GM12801 (cell line): ENCODE measurements around the gene ASPDH.

ENCODE experiments used
- TF ChIP-seq, protein P1 (sequence below): IDR thresholded peaks from one replicate; pipeline ENCODE4 v1.5.1; 2011; ENCODE audit warnings: control low read depth; ENCODE audit not compliant: insufficient read length; ENCODE audit errors: extremely low read depth

Gene ASPDH

DNA sequence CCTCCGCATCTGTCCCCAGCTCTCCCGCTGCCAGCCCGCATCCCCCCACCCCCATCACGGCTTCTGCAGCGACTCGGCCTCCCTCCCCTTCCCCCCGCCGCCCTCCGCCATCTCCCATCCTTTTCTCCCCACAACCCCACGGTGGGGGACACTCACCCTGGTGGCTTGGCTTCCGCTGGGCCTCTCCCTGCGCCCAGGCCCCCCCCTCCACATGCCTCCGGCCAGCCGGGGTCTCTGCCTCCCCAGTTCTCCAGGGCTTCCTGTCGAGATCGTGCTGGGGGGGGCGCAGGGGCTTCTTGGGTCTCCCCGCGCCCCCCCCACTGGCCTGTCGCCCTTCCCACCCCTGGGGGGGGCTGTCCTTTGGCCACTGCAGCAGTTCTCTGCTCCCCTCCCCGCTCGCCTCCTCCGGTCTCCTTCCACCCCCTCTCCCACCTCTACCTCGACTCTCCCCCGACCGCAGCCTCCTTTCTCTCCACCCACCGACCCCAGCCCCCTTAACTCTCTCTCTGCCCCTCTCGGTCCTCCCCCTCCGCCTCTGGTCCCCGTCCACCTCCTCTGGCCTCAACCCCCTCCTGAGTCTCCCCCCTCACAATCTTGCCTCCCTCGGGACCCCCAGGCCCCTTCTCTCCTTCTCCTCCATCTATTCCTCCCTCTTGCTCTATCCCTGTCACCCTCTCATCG lies 37.5 kb upstream of the ASPDH start:
- TF ChIP-seq, protein P1, sequence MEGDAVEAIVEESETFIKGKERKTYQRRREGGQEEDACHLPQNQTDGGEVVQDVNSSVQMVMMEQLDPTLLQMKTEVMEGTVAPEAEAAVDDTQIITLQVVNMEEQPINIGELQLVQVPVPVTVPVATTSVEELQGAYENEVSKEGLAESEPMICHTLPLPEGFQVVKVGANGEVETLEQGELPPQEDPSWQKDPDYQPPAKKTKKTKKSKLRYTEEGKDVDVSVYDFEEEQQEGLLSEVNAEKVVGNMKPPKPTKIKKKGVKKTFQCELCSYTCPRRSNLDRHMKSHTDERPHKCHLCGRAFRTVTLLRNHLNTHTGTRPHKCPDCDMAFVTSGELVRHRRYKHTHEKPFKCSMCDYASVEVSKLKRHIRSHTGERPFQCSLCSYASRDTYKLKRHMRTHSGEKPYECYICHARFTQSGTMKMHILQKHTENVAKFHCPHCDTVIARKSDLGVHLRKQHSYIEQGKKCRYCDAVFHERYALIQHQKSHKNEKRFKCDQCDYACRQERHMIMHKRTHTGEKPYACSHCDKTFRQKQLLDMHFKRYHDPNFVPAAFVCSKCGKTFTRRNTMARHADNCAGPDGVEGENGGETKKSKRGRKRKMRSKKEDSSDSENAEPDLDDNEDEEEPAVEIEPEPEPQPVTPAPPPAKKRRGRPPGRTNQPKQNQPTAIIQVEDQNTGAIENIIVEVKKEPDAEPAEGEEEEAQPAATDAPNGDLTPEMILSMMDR = no peak

DNA sequence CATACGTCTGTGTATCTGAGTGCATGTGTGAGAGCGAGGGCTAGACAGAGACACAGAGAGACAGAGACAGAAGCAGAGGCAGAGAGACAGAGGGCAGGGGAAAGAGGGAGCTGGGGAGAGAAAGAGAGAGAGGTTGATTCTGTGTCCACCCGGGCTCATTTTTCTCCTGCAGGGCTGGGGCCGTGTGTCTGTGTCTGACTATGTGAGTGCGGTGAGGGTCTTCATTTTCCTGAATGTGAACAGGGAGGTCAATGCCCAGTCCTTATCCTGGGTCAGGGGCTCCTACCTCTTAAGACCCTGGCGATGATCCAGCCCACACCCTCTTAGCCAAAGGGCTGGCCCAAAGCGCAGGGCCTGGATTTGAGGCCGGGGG lies 36.9 kb upstream of the ASPDH start:
- TF ChIP-seq, protein P1 = no peak

DNA sequence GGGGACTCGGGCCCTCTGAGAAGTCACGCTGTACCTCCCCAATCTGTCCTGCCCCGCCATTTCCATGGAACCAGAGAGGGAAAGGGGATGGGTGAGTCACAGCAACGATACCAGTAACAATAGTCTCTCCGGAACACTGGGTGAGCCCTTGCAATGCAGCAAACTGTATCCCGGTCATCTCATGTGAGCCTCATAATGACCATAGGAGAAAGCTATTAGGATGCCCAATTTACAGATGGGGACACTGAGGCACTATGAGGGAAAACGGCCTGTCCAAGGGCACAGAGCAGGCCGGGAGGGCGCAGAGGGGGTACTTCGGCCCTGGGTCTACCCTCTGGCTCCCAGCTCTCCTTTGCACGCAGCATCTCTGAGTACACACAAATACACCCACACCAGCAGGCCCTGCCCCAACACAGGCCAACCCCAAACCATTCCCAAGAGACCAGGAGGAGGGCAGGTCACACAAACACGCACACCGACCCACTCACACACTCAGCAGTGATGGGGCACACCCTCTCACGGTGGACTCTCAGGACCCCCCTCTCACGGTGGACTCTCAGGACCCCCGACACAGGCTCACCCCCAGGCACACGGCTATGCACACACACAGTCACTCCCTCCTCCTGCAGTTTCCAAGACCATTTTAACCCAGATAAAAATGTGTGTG lies 36.3 kb upstream of the ASPDH start:
- TF ChIP-seq, protein P1 = no peak

DNA sequence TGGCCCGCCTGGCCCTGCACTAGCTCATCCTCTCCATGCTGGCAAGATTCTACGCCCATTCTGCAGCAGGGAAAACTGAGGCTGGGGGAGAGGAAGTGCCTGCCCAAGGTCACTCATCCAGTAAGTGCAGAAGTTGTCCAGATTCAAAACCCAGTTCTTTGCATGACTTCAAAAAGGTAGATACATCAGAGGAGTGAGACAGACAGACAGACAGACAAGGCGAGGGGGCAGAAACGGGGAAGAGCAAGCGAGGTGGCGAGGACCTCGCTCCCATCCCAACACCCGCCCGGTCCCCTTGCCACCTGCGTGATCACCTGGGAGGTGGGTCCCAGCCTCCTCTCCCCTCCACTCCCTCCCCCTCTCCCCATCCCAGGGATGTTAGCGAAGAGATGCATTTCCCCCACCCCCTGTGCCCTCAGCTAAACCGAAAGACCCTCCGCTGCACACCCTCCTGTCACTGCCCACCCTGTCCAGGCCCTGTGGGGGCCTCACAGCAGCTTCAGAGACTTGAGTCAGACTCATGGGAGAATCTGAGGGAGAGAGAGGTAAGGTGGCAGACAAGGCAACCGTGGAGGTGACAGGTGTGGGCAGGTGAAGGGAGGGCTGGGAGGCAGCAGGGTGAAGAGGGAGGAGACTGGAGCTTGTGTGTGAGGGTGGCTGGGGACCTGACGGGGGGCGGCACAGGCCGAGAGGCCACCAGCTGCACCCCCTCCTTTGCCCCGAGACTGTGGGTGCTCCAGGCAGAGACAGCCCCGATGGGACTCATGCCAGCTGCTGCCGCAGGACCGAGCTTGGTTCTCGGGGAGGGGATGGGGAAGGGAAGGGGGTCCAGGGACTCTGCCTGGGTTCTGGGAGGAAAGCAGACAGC lies 35.6 kb upstream of the ASPDH start:
- TF ChIP-seq, protein P1 = no peak

DNA sequence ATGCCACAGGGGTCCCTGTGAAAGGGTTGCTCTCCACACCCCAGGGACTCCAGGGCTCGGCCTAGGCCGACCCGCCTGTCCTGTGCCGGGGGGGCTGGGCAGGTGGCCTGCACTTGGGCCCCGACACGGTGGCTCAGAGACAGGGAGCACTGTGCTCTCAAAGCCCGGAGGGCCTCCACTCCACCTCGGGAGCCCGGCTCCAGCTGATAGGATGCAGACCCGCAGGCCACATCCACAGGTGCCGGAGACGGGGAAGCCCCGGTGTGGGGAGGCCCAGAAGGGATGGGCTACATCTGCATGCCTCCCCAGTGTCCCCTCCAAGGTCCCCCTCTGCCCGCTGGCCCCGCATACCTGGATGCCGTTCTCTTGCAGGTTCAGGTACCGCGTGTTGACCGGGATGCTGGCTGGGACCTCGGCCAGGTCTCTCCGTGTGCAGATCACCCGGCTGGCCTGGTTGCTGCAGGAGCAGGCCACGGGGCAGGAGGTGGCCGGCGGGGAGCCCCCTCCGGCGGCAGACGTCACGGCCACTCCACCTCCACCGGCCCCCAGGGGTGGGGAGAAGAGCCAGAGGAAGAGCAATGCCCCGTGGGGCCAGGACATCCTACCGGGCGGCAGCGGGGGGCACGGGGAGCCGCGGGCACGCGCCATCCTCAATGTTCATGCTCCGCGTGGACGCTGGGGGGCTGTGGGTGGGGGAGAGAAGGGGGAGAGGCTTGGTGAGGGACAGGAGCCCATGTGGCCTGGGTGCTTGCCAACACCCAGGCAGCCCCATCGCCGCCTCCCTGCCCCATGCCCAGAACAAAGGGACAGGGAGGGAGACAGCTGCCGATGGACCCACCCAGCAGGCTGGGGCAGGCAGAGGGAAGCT lies 34.7 kb upstream of the ASPDH start:
- TF ChIP-seq, protein P1 = no peak

DNA sequence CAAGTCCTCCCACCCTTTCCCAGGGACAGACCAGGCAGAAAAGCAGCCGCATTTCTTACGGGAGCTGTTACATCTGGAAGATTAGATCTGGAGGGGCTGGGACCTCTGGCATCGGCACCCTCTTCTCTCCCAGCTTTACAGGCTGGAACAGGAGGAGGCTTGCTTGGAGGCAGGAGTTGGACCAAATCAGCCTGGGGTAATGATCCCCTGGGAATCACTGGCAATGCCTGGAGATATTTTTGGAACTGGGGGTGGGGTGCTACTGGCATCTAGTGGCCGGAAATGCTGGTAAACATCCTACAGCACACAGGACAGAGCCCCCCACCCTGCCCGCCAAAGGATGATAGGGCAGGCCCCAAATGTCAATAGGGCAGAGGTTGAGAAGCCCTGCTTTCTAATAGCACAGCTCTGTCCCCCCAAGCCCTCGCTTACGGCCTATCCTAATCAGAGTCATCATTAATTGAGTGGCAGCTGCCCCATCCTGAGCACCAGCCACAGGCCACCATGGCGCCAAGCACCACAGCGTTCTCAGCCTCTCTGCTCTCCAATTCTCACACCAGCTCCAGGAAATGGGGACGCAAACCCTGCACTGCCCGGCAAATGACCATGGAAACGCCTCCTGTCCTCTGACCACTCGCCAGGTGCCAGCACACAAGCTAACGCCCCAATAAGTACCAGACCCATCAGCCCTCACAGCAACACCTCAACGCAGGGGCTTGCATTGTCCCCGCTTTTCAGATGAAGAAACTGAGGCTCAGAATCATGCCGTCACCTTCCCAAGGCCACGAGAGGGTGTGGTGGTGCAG lies 33.9 kb upstream of the ASPDH start:
- TF ChIP-seq, protein P1 = no peak
